GM12864 (cell line): ENCODE results near the gene POLR3GL.

Source experiments
- DNase-seq: peaks from one replicate; pipeline ENCODE4 v3.0.0-alpha.2; 2011; ENCODE audit warnings: low read depth
- H3K4me3 ChIP-seq: 2 replicates; pipeline ENCODE4 v1.5.1; 2011; ENCODE audit warnings: mild to moderate bottlenecking, low read depth, low read length, control low read depth
- TF ChIP-seq, protein P1 (sequence below): IDR thresholded peaks from 2 replicates; pipeline ENCODE4 v1.5.1; 2011; ENCODE audit warnings: low read depth, mild to moderate bottlenecking, moderate library complexity, low read length, control low read depth, inconsistent platforms; ENCODE audit errors: missing control alignments

POLR3GL gene

DNA sequence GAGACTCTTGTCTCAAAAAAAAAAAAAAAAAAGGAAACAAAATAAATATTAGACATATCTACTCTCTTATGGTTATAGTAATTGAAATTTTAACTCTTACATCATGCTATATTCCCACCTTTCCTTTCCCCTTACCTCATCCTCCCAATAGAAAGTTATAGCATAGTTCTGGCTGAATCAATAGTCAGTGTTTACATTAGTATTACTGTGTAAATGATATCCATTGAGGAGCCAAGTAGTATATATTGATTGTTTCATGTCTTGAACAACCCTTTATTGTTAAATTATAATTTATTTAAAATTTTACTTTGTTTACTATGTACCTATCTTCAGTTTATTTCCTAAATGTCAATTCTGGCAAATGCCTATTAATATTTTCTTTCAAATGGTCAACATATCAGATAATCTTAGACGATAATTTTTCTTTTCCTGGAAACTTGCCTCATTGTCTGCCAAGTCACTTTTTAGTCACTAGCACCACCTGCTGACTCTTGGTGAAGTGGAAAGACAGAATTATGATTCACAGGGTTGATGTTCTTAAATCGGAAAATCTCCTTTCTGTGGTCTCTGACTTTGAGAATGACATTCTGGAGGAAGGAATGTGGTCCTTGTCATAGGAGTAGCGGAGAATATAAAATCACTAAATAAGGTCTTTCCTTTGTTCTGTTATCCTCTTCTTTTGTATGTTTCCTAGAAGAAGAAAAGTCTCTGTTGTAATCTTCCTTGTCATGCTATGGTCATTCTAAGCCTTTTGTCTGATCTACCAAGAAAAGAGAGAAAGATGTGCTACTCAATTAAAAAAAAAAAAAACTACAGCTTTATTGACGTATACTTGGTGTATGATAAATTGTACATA is 48.4 kb downstream of the POLR3GL start:
- no peak overlapping the region for H3K4me3 ChIP-seq
- DNase-seq: no peak
- TF ChIP-seq, protein P1, sequence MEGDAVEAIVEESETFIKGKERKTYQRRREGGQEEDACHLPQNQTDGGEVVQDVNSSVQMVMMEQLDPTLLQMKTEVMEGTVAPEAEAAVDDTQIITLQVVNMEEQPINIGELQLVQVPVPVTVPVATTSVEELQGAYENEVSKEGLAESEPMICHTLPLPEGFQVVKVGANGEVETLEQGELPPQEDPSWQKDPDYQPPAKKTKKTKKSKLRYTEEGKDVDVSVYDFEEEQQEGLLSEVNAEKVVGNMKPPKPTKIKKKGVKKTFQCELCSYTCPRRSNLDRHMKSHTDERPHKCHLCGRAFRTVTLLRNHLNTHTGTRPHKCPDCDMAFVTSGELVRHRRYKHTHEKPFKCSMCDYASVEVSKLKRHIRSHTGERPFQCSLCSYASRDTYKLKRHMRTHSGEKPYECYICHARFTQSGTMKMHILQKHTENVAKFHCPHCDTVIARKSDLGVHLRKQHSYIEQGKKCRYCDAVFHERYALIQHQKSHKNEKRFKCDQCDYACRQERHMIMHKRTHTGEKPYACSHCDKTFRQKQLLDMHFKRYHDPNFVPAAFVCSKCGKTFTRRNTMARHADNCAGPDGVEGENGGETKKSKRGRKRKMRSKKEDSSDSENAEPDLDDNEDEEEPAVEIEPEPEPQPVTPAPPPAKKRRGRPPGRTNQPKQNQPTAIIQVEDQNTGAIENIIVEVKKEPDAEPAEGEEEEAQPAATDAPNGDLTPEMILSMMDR: peak; percentile 61

DNA sequence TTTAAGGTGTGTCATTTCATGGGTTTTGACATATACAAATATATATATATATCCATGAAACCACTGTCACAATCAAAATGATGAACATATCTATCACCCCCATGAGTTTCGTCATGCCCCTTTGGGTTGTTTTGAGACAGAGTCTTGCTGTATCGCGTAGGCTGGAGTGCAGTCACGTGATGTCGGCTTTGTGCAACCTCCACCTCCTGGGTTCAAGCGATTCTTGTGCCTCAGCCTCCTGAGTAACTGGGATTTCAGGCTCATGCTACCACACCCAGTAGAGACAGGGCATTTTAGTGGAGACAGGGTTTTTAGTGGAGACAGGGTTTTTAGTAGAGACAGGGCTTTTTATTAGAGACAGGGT is 49.1 kb downstream of the POLR3GL start:
- TF ChIP-seq, protein P1: no peak
- DNase-seq: no peak
- no peak overlapping the region for H3K4me3 ChIP-seq

DNA sequence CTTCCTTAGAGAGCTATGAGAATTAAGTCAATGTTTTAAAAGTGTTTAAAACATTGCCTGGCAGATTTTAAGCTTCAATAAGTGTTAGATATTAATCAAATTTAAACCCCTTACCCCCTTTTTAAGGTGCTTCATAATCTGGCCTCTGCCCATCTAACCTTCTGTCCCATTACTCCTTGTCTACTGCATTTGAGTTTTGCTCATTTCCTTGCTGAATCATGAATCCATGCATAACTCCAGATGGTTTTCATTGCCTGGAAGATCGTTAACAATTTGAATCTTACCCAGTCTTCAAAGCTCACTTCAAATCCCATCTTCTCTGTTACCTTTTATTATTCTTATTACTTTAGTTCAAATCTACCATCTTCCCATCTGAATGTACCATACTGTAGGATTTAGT is 52.4 kb downstream of the POLR3GL start:
- no peak overlapping the region for H3K4me3 ChIP-seq
- TF ChIP-seq, protein P1: no peak
- DNase-seq: no peak

DNA sequence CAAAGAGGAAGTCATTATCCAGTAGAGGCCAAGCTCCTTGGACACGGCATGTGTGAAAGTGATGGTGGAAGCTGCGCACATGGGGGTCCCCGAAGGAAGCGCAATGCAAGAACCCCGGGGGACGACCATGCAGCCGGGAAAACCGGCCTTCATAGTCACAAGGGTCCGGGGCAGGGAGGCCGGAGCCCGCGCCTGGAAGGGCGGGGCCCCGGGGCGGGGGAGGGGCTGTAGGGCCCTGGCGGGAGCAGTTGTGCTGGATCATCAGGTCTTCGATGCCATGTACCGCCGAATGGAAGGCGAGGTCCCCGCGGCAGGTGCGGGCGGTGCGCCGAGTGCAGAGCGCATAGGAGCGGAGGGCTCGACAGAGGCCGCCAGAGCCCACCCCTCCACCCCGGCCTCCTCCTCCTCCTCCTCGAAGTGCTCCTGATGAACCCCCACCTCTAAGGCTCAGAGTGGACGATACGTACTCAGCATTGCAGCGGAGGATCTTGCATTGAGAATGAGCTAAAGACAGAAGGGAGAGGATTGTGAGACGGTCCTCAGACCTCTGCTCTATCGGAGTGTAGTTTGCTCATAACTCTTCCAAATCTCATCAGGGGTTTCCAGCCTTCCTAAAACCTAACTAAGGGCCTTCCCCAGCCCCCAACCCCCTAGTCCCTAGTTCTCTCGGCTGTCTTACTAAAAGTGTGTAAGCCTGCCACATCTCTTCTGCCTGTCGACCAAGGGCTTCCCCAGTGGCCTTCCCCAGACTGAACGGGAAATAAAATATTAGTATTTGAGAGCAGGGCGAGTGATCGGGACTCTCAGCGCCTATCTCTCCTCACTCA is 55.0 kb downstream of the POLR3GL start:
- TF ChIP-seq, protein P1: no peak
- H3K4me3 ChIP-seq: no peak overlapping the region
- no peak for DNase-seq

DNA sequence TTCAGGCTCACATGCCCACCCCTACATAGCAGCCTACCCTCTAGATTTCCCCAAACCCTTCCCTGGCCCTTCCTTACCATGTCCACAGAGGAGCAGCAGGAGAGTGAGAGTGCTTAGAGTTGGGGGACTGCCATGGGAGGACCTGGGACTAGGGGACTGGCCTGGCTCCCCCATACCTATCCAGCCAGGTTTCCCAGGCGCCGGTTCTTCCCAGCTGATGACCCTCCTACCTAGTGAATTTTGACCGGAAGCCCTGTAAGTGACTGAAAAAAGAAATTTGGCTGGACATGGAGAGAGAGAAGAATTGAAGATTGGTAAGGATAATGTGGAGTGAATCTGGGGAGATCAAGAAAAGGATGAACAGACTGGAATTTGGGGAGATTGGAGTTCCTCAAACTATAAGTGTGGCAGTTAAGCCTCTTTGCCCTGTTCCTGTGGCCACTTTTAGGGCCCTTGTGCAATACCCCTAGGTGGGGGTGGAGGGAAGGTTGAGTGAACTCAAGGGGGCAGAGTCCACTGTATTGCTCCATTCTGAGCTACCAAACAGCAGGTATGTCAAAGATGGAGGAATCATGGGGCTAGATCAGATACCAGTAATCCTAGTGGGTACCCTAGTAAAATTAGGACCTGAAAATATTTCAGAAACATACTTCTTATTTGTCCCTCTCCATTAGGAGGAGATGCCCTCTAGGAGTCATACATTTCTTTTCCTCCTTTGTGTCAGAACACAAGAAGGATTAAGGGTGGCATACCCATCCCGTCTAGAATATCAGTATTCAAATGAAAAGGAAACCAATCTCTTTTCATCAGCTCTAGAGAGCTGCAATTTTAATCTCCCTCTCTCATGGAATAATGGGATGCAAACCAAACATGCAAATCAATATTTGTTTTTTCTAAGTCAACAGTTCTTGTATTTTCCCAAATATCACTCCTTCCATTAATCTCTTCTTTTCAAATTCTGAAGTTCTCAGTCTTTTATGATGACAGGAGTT is 55.9 kb downstream of the POLR3GL start:
- TF ChIP-seq, protein P1: no peak
- DNase-seq: no peak
- no peak overlapping the region for H3K4me3 ChIP-seq

DNA sequence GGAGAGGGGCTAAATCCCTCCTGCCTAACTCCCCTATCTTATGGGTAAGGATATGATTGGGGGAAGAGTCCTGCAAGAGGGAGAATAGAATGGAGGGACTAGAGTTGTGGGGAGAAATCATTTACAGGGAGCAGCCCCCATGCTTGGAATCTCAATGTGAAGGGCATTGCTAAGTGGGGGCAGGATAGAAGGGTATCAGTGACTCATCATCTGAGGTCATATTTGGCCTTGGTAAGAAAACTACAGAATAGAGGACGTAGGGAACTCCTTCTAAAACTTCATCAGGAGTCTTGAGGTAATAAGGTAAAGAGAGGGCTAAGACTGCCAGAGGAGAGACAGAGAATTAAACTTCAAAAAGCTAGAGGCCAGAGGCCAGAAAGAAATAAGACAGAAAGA is 56.6 kb downstream of the POLR3GL start:
- no peak overlapping the region for H3K4me3 ChIP-seq
- DNase-seq: no peak
- TF ChIP-seq, protein P1: no peak
